Measurements from ENCODE around the gene C16orf78.
"Not testable (repeated sequence)": the region's sequence is repeated elsewhere in the genome, so short reads cannot be mapped to it uniquely, and the experiment has no call there.

Gene C16orf78

DNA sequence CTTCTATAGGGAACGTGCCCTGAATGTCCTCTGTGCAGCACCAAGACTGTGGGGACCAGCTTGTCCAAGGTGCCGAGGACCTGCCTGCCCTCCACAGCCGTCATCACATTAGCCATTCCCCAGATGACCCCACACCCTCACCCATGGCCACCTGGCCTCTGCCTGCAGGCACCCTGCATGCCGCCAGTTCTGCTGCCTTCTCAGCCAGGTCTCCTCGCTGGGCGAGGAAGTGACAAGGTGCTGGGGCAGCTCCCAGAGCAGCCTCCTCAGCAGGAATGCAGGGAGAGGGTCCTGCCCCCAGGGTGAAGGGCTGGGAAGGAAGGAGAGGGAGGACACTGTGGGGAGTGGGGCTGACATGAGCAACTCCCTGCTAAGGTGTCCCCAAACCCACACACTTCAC is 18.6 kb upstream of the C16orf78 start:
- DNase-seq (ENCODE audit: insufficient read length, low spot score) (no peak), FAIRE-seq (no peak)
- no peak for TF ChIP-seq POLR2A (IDR thresholded peaks at IDR 0.05; ENCODE audit: low read depth, low read length)

GRCh38 chr16:49355933-49356665 is 17.5 kb upstream of the C16orf78 start:
- FAIRE-seq (no peak), DNase-seq (ENCODE audit: insufficient read length, low spot score) (no peak)
- no peak for TF ChIP-seq POLR2A (IDR thresholded peaks at IDR 0.05; ENCODE audit: low read depth, low read length)

DNA sequence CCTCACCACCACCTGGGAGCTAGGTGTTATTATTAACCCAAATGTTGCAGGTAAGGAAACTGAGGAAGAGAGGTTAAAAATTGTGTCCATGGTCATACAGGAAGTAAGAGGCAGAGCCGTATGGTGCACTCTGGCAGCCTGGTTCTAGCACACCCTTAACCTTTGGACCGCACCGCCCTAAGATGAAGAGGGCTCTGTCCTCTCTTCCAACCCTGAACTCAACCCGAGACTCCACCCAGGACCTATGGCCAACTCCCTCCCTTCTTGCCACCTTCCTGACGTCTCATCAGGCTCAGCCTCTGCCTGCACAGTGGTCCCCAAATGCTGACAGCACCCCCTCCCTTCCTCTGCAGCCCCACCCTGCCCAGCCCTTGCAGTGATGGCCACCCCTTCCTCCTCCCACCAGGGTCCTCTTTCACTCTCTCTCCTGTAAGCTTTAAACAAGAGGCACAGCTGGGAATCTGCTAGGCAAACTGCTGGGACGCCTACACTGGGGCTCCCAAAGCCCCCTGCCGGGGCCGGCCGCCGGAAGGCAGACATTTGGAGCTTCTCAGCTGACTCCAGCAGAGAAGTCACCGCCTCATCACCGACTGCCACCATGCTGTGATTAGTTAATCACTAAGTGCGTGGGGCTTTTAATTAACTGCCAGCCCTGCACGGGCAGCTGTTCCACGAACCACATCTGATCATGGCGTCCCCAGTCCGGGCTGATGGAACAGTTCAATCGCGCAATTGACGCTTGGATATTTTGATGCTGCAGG is 16.7 kb upstream of the C16orf78 start:
- TF ChIP-seq POLR2A (IDR thresholded peaks at IDR 0.05; ENCODE audit: low read depth, low read length) = no peak
- FAIRE-seq (no peak), DNase-seq (ENCODE audit: insufficient read length, low spot score) (no peak)

DNA sequence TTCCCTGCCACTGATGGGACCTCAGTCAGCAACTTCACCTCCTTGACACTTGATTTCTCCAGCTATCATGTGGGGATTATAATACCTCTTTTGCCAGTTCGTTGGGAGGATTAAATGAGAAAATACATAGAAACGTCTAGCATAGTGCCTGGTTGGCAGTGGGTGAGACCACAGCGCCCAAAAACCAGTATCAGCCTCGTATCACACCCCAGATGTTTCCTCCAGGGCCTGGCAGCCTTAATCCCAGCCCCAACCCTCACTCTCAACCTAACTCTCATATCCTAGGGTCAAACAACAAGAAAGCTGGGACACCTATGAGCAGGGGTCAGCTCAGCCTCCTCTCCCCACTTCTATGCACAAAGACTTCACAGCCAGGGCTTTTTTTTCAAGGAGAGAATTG is 14.0 kb upstream of the C16orf78 start:
- DNase-seq (ENCODE audit: insufficient read length, low spot score) (no peak), FAIRE-seq (no peak)
- no peak for TF ChIP-seq POLR2A (IDR thresholded peaks at IDR 0.05; ENCODE audit: low read depth, low read length)

GRCh38 chr16:49361731-49362130 is 11.9 kb upstream of the C16orf78 start:
- not testable (repeated sequence) for FAIRE-seq; DNase-seq (ENCODE audit: insufficient read length, low spot score)

DNA sequence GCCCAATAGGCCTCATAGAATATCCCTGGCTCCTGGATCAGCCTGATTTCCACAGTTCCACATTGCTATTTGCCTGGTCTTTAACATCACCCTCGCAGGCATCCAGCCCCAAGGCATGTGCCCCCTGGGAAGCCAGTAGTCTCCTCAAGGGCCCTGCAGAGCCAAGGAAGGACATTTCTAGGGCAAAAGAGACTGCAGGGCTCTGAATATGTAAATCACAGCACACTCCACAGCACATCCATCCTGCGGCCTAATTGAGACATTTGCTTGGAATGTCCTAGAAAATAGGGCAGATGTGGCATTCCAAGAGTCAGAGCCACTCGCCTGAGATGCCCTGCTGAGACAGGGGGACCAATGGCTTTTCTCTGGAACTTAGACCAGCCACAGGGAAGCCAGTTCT is 11.4 kb upstream of the C16orf78 start:
- FAIRE-seq (no peak), DNase-seq (ENCODE audit: insufficient read length, low spot score) (no peak)
- TF ChIP-seq POLR2A (IDR thresholded peaks at IDR 0.05; ENCODE audit: low read depth, low read length) = no peak

DNA sequence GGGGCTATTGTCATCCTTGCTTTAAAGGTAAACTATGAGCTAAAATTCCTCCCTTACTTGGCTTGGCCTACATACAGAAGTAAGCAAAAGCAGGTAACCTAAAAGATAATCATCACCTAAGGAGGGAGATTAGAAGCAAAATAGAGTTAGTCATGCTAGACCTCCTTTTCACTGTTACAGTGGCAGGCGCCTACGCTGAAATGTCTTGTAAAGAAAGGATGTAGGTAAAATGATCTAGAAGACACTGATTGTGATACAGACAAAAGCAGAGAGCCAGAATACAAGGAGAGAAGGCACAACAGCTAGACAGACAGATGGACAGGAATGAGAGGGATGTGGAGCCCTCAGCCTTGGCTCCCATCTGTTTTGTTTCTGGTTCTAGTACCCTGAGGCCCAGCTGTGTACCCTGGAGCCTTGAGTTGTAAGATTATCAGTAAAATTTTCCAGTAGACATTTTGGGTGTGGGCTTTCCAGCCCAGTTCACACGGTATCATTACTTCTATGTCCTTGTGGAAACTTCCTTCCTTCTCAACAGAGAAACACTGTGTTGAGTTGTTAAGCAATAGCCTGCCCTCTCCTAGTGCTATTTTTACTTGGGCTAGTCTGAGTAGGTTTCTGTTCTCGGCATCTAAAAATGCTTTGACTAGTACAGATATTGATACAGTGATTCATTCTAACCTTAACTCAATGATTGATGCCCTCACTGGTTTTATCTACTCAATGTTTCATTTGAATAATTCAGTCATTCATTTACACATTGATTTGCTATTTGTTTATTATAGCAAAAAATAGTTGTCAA is 7.7 kb upstream of the C16orf78 start:
- no peak for TF ChIP-seq POLR2A (IDR thresholded peaks at IDR 0.05; ENCODE audit: low read depth, low read length)
- DNase-seq (ENCODE audit: insufficient read length, low spot score) (no peak), FAIRE-seq (no peak)

GRCh38 chr16:49366669-49367068 is 6.9 kb upstream of the C16orf78 start:
- no peak for FAIRE-seq
- no peak for TF ChIP-seq POLR2A (IDR thresholded peaks at IDR 0.05; ENCODE audit: low read depth, low read length)
- no peak for DNase-seq (ENCODE audit: insufficient read length, low spot score)

DNA sequence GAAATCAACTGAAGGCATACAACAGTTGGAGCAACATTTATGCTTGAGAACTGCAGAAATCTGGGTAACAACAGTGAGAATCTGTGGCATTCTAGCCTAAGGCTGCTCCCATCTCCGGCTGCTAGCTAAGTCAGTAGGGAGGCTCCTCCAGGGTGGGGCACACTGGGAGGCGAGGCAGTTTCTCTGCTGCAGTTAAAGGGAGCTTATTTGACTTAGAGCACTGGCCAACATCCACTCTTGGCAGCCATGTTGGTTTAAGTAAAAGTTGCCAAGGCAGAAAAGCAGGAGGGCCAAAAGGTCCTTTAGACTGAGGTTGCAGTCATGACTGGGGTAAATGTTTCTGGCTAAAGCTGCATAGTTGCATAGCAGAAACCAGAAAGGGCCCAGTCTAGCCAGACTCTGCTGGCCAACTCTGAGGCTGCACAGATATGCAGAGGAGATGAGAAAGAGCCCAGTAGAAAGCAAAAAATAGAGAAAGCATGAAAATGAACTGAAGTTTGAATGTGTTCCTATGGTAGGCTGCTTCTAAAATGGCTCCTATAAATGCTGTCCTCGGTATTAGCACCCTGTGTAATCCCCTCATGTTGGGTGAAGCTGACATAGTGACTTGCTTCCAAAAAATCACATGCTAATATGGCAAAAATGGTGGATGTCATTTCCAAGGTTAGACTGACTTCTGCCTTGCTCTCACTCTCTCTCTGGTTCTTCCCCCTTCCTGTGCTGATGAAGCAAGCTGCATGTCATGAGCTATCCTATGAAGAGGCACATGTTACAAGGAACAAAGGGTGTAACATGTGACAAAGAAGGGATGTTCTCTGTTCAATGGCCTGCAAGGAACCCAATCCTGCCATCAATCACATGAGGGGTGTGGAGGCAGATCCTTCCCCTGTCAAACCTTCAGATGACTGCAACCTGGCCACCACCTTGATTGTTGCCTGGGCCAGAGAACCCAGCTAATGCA is 3.7 kb upstream of the C16orf78 start:
- FAIRE-seq = no peak
- DNase-seq (ENCODE audit: insufficient read length, low spot score) = no peak
- TF ChIP-seq POLR2A (IDR thresholded peaks at IDR 0.05; ENCODE audit: low read depth, low read length) = no peak

GRCh38 chr16:49376206-49376605 is 2.6 kb downstream of the C16orf78 start:
- DNase-seq (ENCODE audit: insufficient read length, low spot score) (no peak), FAIRE-seq (no peak)
- no peak for TF ChIP-seq POLR2A (IDR thresholded peaks at IDR 0.05; ENCODE audit: low read depth, low read length)

- FAIRE-seq (no peak), DNase-seq (ENCODE audit: insufficient read length, low spot score) (no peak)
- no peak for TF ChIP-seq POLR2A (IDR thresholded peaks at IDR 0.05; ENCODE audit: low read depth, low read length)
These were observed 3.7 kb downstream of the C16orf78 start for GRCh38 chr16:49377196-49377755.

- FAIRE-seq (no peak), DNase-seq (ENCODE audit: insufficient read length, low spot score) (no peak)
- TF ChIP-seq POLR2A (IDR thresholded peaks at IDR 0.05; ENCODE audit: low read depth, low read length) = no peak
These were observed 4.6 kb downstream of the C16orf78 start for GRCh38 chr16:49378238-49378637.

DNA sequence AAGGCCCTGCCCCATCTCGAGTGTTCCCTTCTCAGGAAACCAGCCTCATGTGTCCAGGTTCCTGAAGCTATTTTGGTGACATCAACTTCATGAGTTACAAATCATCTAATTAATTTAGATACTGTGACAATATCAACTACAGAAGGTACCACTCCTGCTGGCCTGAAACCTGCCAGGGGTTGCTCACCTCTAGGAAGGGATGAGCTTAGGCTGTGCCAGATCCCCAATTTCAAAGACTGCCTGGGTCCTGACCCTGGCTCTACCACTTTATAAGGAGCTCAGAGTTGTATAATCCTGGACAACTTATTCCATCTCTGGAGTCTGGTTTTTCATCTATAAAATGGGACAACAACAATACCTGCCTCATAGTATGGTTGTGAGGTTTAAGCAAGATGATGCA is 5.2 kb downstream of the C16orf78 start:
- no peak for FAIRE-seq
- DNase-seq (ENCODE audit: insufficient read length, low spot score) = no peak
- no peak for TF ChIP-seq POLR2A (IDR thresholded peaks at IDR 0.05; ENCODE audit: low read depth, low read length)
